K562 (cell line): ENCODE data around the gene MEIS1. TPM values are rescaled to one million over a fixed set of nuclear protein-coding genes. Genes with fewer than 3 reads are reported as not detected.

Source experiments
- ATAC-seq: fragments of 200-7000 bp; cut with Tn5 transposase; 3 replicates; pipeline ENCODE4 v1.9.1; 2020; ENCODE audit warnings: moderate library complexity
- BruUV-seq: library from RNA; stranded (reverse); fragments of 400-500 nt; replicated peaks from 2 replicates; lab custom pipeline; 2021; lab: Mats Ljungman, UMichigan
- CTCF ChIA-PET: fragments of 300-600 bp; formaldehyde crosslinking; extraction: SDS; loops from one replicate; lab custom pipeline; 2021; ENCODE audit warnings: low intra/inter-chr PET ratio; lab: Yijun Ruan, JAX
- POLR2A ChIA-PET: fragments of 300-600, 350-650 bp; sonication (Branson Sonifier 250); formaldehyde crosslinking; extraction: SDS; loops from one replicate; lab custom pipeline; 2021; ENCODE audit warnings: antibody characterized with exemption, inconsistent platforms; lab: Yijun Ruan, JAX
- DNase-seq, 4 experiments: peaks; one replicate each; pipeline versions ENCODE4 v3.0.0 to v3.0.0-alpha.2; 2011 to 2018; ENCODE audit warnings: low spot score in 3 of 4, mixed read lengths in 3 of 4; ENCODE audit errors: extremely low read depth in 1 of 4
- FAIRE-seq: peaks from 2 replicates; lab custom pipeline; 2011; peaks lifted over from hg19 to GRCh38; lab: Jason Lieb, UNC
- H2AFZ ChIP-seq: 2 replicates; pipeline ENCODE4 v1.6.0; 2011; ENCODE audit warnings: low read depth, low read length, control low read depth, inconsistent platforms
- H3K27ac ChIP-seq: fragments of 200-600 bp; 3 replicates; pipeline ENCODE4 v1.8.0; 2011; ENCODE audit warnings: low read depth, mild to moderate bottlenecking, control low read depth, inconsistent platforms, low read length, moderate library complexity, mixed read lengths; ENCODE audit errors: extremely low read depth
- H3K27me3 ChIP-seq, 2 experiments: fragments of 300-600 bp in 1 of 2; 2 replicates in 1 of 2; 3 replicates in 1 of 2; pipeline versions ENCODE4 v1.6.0 to v1.8.0; 2011; ENCODE audit warnings: inconsistent platforms in 2 of 2, low read length in 2 of 2, mild to moderate bottlenecking in 1 of 2, mixed read lengths in 1 of 2, moderate library complexity in 1 of 2; ENCODE audit not compliant: control insufficient read depth in 2 of 2, insufficient read depth in 2 of 2
- H3K36me3 ChIP-seq: fragments of 300-600 bp; 3 replicates; pipeline ENCODE4 v1.8.0; 2011; ENCODE audit warnings: mild to moderate bottlenecking, low read length, inconsistent platforms; ENCODE audit not compliant: control insufficient read depth, insufficient read depth
- H3K4me1 ChIP-seq, 2 experiments: fragments of 200-600 bp in 1 of 2; replicated peaks in 1 of 2; 2 replicates in 1 of 2; 3 replicates in 1 of 2; pipeline versions ENCODE4 v1.5.1 to v1.8.0; 2011; ENCODE audit warnings: inconsistent platforms in 2 of 2, low read length in 2 of 2, mild to moderate bottlenecking in 1 of 2, mixed read lengths in 1 of 2, moderate library complexity in 1 of 2; ENCODE audit not compliant: control insufficient read depth in 2 of 2, insufficient read depth in 2 of 2
- H3K4me2 ChIP-seq: 2 replicates; pipeline ENCODE4 v1.6.1; 2011; ENCODE audit warnings: low read length, control low read depth, inconsistent platforms, mixed read lengths; ENCODE audit not compliant: insufficient read depth
- H3K4me3 ChIP-seq: fragments of 200-600 bp; sonication (generic), shearing (Covaris generic); 2 replicates; pipeline ENCODE4 v1.5.1; 2016; ENCODE audit warnings: control low read depth, inconsistent platforms
- H3K79me2 ChIP-seq: fragments of 200-600 bp; 3 replicates; pipeline ENCODE4 v1.8.0; 2011; ENCODE audit warnings: low read length, inconsistent platforms; ENCODE audit not compliant: control insufficient read depth, insufficient read depth
- H3K9ac ChIP-seq, 2 experiments: 2 replicates each; pipeline versions ENCODE4 v1.6.0 to v1.6.1; 2011; ENCODE audit warnings: low read depth in 2 of 2, low read length in 2 of 2, control low read depth in 1 of 2, inconsistent platforms in 1 of 2, mild to moderate bottlenecking in 1 of 2, mixed read lengths in 1 of 2; ENCODE audit not compliant: insufficient read depth in 1 of 2
- H3K9me1 ChIP-seq: one replicate; pipeline ENCODE4 v1.6.0; 2011; ENCODE audit warnings: inconsistent platforms, mild to moderate bottlenecking, low read length, moderate library complexity; ENCODE audit not compliant: control insufficient read depth, insufficient read depth
- H3K9me3 ChIP-seq: replicated peaks from 2 replicates; pipeline ENCODE4 v1.5.1; 2011; ENCODE audit warnings: low read depth, low read length, inconsistent platforms; ENCODE audit not compliant: control insufficient read depth, insufficient read depth
- H4K20me1 ChIP-seq: replicated peaks from 2 replicates; pipeline ENCODE4 v1.6.1; 2011; ENCODE audit warnings: low read length, inconsistent platforms, mixed read lengths; ENCODE audit not compliant: control insufficient read depth, insufficient read depth
- FOSL1 ChIP-seq: fragments of 200-800 bp; sonication (Bioruptor generic); conservative IDR thresholded peaks from 2 replicates; pipeline ENCODE4 v1.6.1; 2016; ENCODE audit warnings: missing genetic modification characterization, missing compliant biosample characterization
- JUND ChIP-seq, 2 experiments: IDR thresholded peaks; 2 replicates in 1 of 2; 3 replicates in 1 of 2; pipeline ENCODE4 v1.6.1; 2011; ENCODE audit warnings: borderline replicate concordance in 2 of 2, low read depth in 2 of 2, low read length in 2 of 2, improper control_type of control experiment in 1 of 2, missing biosample characterization in 1 of 2, missing genetic modification characterization in 1 of 2, missing genetic modification reagents in 1 of 2
- MTA2 ChIP-seq: fragments of 450-650 bp; IDR thresholded peaks from 2 replicates; pipeline ENCODE4 v1.6.1; 2016; ENCODE audit warnings: low read depth
- MYNN ChIP-seq, 2 experiments: sonication (generic); formaldehyde crosslinking in 1 of 2; IDR thresholded peaks; 2 replicates each; pipeline versions ENCODE4 v1.5.0 to v1.6.1; 2016 to 2020; ENCODE audit warnings: antibody characterized with exemption in 1 of 2, missing genetic modification reagents in 1 of 2
- RAD21 ChIP-seq, 2 experiments: fragments of 250-450 bp in 1 of 2; fragments of 450-650 bp in 1 of 2; sonication (Bioruptor Pico) in 1 of 2; formaldehyde crosslinking in 1 of 2; IDR thresholded peaks in 1 of 2; conservative IDR thresholded peaks in 1 of 2; 2 replicates each; pipeline versions ENCODE4 v1.4.0 to v1.8.0; 2020 to 2022; ENCODE audit warnings: mild to moderate bottlenecking in 2 of 2, moderate library complexity in 1 of 2
- RFX1 ChIP-seq: fragments of 450-650 bp; IDR thresholded peaks from 2 replicates; pipeline ENCODE4 v1.6.1; 2016; ENCODE audit warnings: mild to moderate bottlenecking, moderate library complexity
- SPI1 ChIP-seq: IDR thresholded peaks from 2 replicates; pipeline ENCODE4 v1.6.1; 2011; ENCODE audit warnings: low read depth, low read length, control low read depth, borderline replicate concordance
- ZNF12 ChIP-seq: sonication (generic); formaldehyde crosslinking; IDR thresholded peaks from 2 replicates; pipeline ENCODE4 v1.4.0; 2020; ENCODE audit warnings: mild to moderate bottlenecking, missing genetic modification reagents
- ZNF436 ChIP-seq: fragments of 250-450, 450-650 bp; sonication (Bioruptor Pico); formaldehyde crosslinking; IDR thresholded peaks from 2 replicates; pipeline ENCODE4 v1.7.0; 2020; ENCODE audit warnings: mild to moderate bottlenecking
- WGBS: fragments of 100-300 bp; shearing (Covaris generic); methylation state at CpG from one replicate; pipeline ENCODE4 v1.1.6; 2016; ENCODE audit warnings: low coverage, mixed read lengths; ENCODE audit not compliant: insufficient coverage; ENCODE audit errors: missing lambda C conversion rate; 5-methylcytosine and 5-hydroxymethylcytosine counted together
- in situ Hi-C: fragments of 300-500 bp; cut with MboI; formaldehyde crosslinking; loops from 4 replicates; pipeline ENCODE4 v1.15.0; 2018; ENCODE audit warnings: inconsistent platforms, mixed read lengths
- intact Hi-C: fragments of 100-400 bp; cut with micrococcal nuclease; formaldehyde crosslinking; loops from 2 replicates; pipeline ENCODE4 v1.14.2; 2022
- polyA plus RNA-seq, 8 experiments: library from polyadenylated mRNA; depleted of rRNA in 4 of 8; stranded (reverse) in 5 of 8; unstranded in 3 of 8; fragments of >200 nt; fragmentation: Nextera tagmentation in 2 of 8; fragmentation: Illumina TruSeq in 1 of 8; extraction: Ambion mirVana in 2 of 8; extraction: Trizol in 1 of 8; gene quantifications; 2 replicates each; pipeline versions ENCODE4 v1.2.1 to v1.2.3, GENCODE V29; 2011 to 2014; ENCODE audit warnings: inconsistent platforms in 1 of 8, missing spikeins in 1 of 8
- total RNA-seq, 7 experiments: library from RNA; depleted of rRNA in 6 of 7; stranded (reverse); fragments of >200 nt in 6 of 7; fragmentation: Illumina TruSeq in 2 of 7; extraction: Trizol in 2 of 7; gene quantifications; 2 replicates each; pipeline versions ENCODE4 v1.2.1 to v1.2.3, GENCODE V29; 2011 to 2021; ENCODE audit warnings: low replicate concordance in 1 of 7
- TF ChIP-seq, protein P1 (sequence below): fragments of 250-450 bp; sonication (Bioruptor Pico); IDR thresholded peaks from 2 replicates; pipeline ENCODE4 v1.8.0; 2022; ENCODE audit warnings: inconsistent platforms
- TF ChIP-seq, protein P2 (sequence below), 2 experiments: fragments of 450-650 bp in 1 of 2; sonication (generic) in 1 of 2; formaldehyde crosslinking; conservative IDR thresholded peaks; 2 replicates each; pipeline versions ENCODE4 v1.4.0 to v1.8.1; 2020 to 2022; ENCODE audit warnings: mild to moderate bottlenecking in 1 of 2, missing genetic modification reagents in 1 of 2
- TF ChIP-seq, protein P3 (sequence below), 2 experiments: fragments of 450-650 bp; IDR thresholded peaks; 2 replicates each; pipeline ENCODE4 v1.6.1; 2018; ENCODE audit warnings: mild to moderate bottlenecking in 2 of 2, low read depth in 1 of 2; ENCODE audit not compliant: partially characterized antibody in 2 of 2

Gene MEIS1
- total and polyA plus RNA-seq, 9 of the 15 experiments (the other 6 are each of a cell fraction or from before 2014, with no cell fraction given): 2.3 to 9.0 (median 5.9) TPM

DNA sequence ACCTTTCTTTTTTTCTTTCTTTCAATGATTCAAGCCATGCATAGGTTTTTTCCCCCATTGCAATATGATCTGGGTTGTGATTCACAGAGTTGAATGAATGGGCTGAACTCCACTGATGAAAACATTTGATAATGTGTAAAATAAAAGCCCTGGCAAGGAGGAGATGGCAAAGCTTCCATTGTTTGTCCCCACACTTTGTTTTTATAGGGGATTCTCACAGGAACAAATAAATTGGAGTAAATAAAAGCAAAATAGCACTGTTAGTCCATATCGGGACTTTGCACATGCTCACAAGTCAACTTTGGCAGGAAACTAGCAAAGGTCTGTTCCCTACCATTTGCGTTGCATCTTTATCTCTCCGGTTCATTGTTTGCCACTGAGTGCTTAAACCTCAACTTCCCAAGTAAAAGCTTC, 55.7 kb downstream of the MEIS1 start (continued):
- TF ChIP-seq MYNN (IDR thresholded peaks at IDR 0.05) (peak; percentile 13; the same call in 1 of the 2 replicates), MYNN (CRISPR knock-in tag; IDR thresholded peaks at IDR 0.05) (no peak), FOSL1 (tag) (peak; percentile 27; the same call in 1 of the 2 replicates), JUND (IDR thresholded peaks at IDR 0.05; ENCODE audit: borderline replicate concordance, low read depth, low read length) (0 out of 2 replicates have a peak, but pooled peaks have one; percentile 7), JUND (tag; IDR thresholded peaks at IDR 0.05; ENCODE audit: borderline replicate concordance, low read depth, low read length) (no peak)
- TF ChIP-seq, all 486 proteins: peak for 19

DNA sequence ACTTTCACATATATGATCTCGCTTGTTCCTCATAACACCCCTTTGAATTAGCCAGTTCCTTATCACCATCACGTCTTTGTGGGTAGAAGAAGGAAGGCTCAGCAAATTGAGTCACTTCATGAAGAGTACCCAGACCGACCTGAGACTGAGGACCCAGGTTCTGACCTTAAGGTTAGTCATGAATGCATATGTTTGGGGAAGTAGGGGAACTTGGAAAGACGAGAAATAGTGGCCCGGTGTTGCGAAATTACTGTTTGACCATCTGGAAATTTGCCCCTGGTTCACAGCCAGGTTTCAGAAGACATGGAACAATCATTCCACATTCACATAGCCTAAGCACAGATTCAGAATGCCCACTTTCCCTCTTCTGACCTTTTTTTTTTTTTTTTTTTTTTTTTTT, 59.8 kb downstream of the MEIS1 start:
- no peaks in the 10 kb centered on the region for H4K20me1 ChIP-seq
- in situ Hi-C loops: no loop called here
- 38% methylated on average over 5 of the region's 6 CpGs for WGBS
- H3K27me3 ChIP-seq: no peaks in the 10 kb centered on the region
- H3K79me2 ChIP-seq: no peaks in the 10 kb centered on the region
- no peak overlapping the region for H3K9ac ChIP-seq
- no peak overlapping the region for H3K4me3 ChIP-seq
- H3K4me1 ChIP-seq: peaks cover 0 to 44% of the 10 kb centered on the region in 2 experiments; a peak in 3 of 5 replicates
- ChIA-PET POLR2A (interaction anchor here (0.5 kb wide), 1 partner anchor 13 kb away, joined by 3 read pairs; no protein-coding TSS in a partner anchor), CTCF (no interaction called here)
- no peak overlapping the region for H3K27ac ChIP-seq
- H2AFZ ChIP-seq: peak overlapping the region; percentile 34; the same call in 1 of the 2 replicates
- DNase-seq (peak in 2 of 4 experiments; percentile 17 to 30), FAIRE-seq (peak; percentile 52), ATAC-seq (no peak)
- H3K36me3 ChIP-seq: no peaks in the 10 kb centered on the region; the same call in 2 of the 3 replicates
- intact Hi-C loops: no loop called here
- H3K9me1 ChIP-seq: no peaks in the 10 kb centered on the region
- H3K4me2 ChIP-seq: no peak overlapping the region
- H3K9me3 ChIP-seq: no peaks in the 10 kb centered on the region
- BruUV-seq: no TSS peak
- TF ChIP-seq, protein P1, sequence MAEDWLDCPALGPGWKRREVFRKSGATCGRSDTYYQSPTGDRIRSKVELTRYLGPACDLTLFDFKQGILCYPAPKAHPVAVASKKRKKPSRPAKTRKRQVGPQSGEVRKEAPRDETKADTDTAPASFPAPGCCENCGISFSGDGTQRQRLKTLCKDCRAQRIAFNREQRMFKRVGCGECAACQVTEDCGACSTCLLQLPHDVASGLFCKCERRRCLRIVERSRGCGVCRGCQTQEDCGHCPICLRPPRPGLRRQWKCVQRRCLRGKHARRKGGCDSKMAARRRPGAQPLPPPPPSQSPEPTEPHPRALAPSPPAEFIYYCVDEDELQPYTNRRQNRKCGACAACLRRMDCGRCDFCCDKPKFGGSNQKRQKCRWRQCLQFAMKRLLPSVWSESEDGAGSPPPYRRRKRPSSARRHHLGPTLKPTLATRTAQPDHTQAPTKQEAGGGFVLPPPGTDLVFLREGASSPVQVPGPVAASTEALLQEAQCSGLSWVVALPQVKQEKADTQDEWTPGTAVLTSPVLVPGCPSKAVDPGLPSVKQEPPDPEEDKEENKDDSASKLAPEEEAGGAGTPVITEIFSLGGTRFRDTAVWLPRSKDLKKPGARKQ: 0 out of 2 replicates have a peak, but pooled peaks have one; percentile 36
- TF ChIP-seq RAD21 (CRISPR knock-in tag; conservative IDR thresholded peaks at IDR 0.05 in 1 of 2, IDR thresholded peaks at IDR 0.05 in 1 of 2): no peak
- TF ChIP-seq, protein P2, sequence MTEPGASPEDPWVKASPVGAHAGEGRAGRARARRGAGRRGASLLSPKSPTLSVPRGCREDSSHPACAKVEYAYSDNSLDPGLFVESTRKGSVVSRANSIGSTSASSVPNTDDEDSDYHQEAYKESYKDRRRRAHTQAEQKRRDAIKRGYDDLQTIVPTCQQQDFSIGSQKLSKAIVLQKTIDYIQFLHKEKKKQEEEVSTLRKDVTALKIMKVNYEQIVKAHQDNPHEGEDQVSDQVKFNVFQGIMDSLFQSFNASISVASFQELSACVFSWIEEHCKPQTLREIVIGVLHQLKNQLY (CRISPR knock-in tag; conservative IDR thresholded peaks at IDR 0.05): no peak
- TF ChIP-seq ZNF436 (CRISPR knock-in tag): no peak
- peak; percentile 20; the same call in 1 of the 2 replicates for TF ChIP-seq SPI1
- no peak for TF ChIP-seq MTA2
- TF ChIP-seq ZNF12 (CRISPR knock-in tag): no peak
- no peak for TF ChIP-seq RFX1
- TF ChIP-seq, protein P3, sequence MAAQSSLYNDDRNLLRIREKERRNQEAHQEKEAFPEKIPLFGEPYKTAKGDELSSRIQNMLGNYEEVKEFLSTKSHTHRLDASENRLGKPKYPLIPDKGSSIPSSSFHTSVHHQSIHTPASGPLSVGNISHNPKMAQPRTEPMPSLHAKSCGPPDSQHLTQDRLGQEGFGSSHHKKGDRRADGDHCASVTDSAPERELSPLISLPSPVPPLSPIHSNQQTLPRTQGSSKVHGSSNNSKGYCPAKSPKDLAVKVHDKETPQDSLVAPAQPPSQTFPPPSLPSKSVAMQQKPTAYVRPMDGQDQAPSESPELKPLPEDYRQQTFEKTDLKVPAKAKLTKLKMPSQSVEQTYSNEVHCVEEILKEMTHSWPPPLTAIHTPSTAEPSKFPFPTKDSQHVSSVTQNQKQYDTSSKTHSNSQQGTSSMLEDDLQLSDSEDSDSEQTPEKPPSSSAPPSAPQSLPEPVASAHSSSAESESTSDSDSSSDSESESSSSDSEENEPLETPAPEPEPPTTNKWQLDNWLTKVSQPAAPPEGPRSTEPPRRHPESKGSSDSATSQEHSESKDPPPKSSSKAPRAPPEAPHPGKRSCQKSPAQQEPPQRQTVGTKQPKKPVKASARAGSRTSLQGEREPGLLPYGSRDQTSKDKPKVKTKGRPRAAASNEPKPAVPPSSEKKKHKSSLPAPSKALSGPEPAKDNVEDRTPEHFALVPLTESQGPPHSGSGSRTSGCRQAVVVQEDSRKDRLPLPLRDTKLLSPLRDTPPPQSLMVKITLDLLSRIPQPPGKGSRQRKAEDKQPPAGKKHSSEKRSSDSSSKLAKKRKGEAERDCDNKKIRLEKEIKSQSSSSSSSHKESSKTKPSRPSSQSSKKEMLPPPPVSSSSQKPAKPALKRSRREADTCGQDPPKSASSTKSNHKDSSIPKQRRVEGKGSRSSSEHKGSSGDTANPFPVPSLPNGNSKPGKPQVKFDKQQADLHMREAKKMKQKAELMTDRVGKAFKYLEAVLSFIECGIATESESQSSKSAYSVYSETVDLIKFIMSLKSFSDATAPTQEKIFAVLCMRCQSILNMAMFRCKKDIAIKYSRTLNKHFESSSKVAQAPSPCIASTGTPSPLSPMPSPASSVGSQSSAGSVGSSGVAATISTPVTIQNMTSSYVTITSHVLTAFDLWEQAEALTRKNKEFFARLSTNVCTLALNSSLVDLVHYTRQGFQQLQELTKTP (IDR thresholded peaks at IDR 0.05; ENCODE audit: low read depth in 1 of 2, partially characterized antibody in 2 of 2): no peak
